ENCODE measurements around the gene CASTOR1.

The CASTOR1 gene

GRCh38 chr22:30318799-30319419, 29.6 kb upstream of the CASTOR1 start:
- no peak for DNase-seq

- no peak for DNase-seq
Measured at GRCh38 chr22:30317778-30318177, 28.5 kb upstream of the CASTOR1 start.

DNA sequence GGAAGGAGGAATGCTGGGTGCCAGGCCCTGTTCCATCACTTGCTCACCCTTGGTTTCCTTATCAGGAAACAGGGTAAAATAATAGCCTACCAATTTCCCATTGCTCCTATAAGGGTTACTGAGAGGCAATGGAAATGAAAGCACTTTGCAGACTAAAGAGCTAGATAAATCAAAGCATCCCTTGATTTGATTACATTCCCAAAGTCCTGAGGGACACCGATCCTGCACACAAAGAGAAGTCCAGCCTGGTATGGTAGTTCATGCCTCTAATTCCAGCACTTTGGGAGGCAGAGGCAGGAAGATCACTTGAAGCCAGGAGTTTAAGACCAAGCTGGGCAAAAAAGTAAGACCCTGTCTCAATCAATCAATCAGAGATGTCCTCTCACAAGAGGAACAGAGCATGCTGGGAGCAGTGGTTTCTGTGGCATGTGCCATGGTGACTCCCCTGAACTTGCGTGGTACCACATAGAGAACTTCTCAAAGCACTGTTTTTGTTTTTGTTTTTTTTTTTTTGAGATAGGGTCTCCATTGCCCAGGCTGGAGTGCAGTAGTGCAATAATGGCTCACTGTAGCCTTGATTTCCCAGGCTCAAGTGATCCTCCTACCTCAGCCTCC, 26.8 kb upstream of the CASTOR1 start:
- DNase-seq: no peak

GRCh38 chr22:30314915-30315314, 25.6 kb upstream of the CASTOR1 start:
- no peak for DNase-seq

DNA sequence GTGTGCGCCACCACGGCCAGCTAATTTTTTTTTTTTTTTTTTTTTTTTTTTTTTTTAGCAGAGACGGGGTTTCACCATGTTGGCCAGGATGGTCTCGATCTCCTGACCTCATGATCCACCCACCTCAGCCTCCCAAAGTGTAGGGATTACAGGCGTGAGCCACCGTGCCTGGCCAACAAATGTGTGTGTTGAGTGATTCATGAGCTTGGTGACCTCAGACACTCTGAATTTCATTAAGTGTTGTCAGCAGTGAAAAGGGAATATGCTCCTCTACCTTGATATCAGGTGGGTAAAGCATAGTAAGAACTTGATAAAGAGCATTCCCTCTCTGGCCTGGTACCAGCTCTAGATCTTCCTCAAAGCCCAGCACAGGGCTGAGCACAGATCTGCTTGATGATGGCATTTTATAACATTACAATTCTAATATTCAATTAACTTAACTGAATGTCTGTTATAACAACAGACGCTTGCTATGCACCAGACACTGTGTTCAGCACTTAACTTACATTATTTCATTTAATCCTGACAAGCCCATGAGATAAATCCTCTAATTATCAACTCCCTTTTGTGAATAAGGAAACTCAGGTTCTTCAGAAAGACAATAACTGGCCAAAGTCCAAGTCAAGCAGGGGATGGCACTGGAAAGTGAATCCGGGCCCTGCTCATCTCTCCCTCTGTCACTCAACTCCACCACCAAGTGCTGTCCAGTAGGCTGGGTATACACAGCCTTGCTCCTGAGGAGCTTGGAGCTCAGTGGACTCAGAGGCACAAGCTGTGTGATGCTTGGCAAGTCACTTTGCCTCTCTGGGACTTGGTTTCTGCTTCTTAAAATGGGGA, 24.4 kb upstream of the CASTOR1 start:
- no peak for DNase-seq

DNA sequence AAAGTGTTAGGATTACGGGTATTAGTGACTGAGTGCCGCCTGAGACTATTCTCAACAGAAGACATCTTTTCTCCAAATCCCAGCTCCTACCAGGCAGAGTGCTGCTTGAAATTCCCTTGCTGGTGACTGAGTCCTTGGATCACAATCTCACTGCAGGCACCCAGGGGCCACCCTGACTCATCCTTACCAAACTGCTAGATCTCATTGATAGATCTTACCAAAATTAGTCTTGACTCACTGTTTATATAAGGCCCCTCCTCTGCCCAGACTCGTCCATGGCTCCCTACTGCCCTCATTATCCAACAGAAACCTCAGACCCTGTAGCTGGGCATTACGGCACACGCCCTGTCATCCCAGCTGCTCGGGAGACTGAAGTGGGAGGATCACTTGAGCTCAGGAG, 22.7 kb upstream of the CASTOR1 start:
- DNase-seq: no peak

GRCh38 chr22:30310881-30311771, 21.8 kb upstream of the CASTOR1 start:
- DNase-seq: no peak

DNA sequence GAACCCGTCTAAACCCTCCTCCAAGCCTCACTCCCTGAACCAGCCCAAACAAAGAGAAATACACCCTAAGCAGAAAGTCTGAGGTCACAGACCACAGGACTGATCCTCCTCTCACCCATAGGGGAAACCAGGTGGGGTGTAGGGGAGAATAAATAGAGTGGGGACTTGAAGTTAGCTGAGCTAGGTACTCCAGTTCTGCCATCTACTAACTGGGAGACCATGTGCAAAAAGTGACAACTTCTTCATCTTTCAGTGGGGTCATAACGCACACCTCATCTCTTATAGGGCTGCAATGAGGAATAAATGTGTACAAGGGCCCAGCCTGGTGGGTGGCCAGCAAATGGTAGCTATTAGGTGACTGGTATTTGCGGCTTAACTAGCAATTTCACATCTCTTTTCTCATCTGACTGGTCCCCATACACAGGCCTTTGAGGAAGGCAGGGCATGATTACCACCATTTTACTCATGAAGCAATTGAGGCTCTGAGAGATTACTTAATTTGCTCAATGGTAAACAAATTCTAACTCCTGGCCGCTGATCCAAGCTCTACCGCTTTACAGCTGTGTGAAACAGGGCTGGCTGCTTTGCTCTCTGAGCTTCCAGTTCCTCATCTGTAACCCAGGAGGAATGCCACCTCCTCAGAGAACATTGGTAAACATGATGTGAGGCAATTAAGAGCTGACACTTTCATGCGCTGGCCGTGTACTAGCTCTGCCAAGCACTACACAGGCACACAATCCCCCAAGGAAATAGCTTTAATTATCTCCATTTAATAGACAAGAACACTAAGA, 20.8 kb upstream of the CASTOR1 start:
- peak; percentile 94 for DNase-seq

DNA sequence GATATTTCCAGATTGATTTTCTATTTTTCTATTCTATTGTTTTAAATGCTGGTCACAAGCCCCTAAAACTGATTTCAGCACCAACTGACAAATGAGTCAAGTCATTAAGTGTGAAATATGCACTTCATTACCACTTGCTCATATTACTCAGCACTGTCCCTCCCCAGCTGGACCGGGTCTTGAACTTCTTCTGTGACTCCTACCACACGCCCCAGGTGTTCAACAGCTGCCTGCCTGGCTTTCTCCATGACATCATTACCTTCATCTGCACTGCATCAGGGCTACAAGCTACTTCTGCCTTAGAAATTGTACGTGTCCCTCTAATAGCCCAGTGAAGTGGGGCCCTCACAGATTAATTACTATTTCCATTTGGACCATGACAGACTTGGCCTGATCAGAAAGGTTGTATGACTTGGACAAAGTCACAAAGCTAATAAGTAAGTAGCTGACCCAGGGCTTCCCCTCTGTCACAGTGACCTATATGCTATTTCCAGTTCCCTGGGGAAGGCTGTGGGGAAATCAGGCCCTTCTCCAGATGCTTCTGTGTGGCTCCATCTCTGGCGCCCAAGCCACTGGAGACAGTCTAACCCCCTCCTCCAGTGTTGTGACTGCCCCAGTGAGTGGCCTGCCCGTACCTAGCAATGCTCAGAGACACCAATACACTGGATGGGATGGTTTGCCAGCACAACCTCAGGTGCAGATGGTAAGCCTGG, 19.4 kb upstream of the CASTOR1 start:
- peak; percentile 16 for DNase-seq

DNA sequence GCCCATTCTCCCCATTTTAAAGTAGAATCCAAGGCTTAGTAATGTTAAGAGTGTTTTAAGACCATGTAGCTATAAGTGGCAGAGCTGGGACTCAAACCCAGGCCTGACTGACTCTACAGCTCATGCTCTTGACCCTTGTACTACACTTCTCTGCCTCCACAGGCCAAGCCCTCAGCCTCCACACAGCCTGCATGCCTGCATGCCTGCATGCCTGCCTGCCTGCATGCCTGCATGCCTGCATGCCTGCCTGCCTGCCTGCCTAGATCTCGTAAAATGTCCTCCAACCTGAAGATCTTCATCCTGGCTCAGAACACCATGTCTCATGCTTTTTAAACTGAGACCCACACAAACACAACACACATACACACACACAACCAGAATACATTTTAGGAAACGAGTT, 18.8 kb upstream of the CASTOR1 start:
- DNase-seq: no peak

DNA sequence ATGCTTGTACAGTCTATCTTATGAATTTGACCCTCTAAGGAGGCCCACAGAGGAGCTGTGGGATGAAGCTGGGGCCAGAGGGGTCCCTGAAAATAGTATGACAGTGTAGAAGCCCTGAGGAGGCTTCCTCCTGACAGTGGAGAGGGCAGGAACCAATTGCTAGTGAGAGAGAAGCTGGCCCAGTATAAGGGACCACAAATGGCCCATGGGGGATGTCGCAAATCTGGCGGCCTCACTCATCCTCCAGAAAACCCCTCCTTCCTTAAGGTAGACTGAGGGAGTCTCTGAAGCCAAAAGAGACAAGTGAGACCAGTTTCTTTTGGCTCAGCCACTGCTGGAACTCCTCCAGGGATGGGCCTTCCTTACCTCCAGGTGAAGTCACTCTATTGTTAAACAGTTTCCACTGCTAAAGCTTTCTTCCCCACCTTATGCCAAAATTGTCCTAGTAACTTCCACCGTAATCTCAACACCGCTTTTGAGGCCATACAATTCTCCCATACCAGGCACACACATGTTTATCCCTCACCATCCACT, 17.8 kb upstream of the CASTOR1 start:
- DNase-seq: no peak

- no peak for DNase-seq
Measured at GRCh38 chr22:30306627-30307011, 17.3 kb upstream of the CASTOR1 start.

DNA sequence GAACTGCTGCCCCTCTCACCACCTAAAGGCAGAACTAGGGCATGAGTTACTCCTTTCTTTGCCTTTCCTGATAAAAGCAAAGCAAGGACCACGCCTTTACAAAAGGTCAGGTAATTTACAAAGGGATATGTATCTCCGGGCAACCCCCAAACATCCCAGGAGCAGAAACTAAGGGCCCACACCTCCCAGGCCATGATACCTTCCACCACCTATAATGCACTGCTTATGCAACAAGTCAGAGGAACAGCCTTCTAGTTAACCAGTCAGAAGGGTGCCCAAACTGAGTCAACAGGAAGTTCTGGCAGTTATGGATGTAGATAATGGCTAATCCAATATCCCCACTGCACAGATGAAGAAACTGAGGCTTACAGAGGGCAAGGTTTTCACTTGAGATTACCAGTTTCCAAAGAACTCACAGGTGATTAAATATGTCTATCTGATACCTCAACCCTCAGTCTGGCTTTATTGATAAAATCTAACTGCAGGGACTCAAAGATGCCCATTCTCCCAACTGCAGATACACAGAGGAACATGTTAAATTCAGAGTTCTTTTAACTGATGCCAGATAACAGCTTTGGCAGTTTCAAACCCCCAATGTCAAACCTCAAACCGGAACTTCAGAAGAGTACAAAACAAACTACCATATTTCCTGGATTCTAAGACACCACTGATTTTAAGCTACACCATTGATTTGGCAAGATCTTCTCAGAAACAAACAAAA, 16.8 kb upstream of the CASTOR1 start:
- DNase-seq: peak; percentile 58

GRCh38 chr22:30305519-30305905, 16.2 kb upstream of the CASTOR1 start:
- peak; percentile 85 for DNase-seq

DNA sequence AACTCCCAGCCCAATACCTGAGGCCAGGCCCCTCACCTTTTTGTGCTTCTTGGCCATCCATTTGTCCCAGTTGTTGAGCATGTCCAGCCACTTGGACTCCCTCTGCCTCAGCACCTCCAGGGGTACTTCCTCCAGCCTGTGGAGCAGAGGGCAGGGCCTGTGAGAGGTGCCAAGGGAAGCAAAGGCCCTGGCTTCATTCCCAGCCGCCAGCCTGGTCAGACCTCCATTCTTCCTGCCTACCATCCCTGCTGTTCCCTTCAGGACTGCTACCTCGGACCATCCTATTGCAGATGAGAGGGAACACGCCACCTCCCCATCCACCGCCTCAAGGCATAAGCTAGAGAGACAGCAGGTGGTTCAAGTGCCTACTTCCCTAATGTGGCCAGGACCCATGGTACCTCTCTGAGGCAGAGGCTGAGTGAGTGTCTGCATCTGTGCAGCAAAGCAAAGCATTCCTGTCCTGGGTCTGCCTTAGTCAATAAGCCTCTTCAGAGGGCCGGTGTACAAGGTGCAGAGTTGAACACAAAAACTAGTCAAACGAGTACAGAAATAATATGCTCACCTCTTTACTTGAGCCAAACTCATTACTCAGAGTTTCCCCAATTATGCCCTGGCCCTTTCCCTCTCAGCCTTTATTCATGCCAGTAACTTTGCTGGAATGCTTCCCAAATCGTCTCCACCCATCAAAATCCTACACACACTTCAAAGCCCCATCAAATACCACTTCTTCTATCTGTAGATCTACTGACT, 15.4 kb upstream of the CASTOR1 start:
- no peak for DNase-seq

- DNase-seq: no peak
Measured at GRCh38 chr22:30302810-30303138, 13.5 kb upstream of the CASTOR1 start.

DNA sequence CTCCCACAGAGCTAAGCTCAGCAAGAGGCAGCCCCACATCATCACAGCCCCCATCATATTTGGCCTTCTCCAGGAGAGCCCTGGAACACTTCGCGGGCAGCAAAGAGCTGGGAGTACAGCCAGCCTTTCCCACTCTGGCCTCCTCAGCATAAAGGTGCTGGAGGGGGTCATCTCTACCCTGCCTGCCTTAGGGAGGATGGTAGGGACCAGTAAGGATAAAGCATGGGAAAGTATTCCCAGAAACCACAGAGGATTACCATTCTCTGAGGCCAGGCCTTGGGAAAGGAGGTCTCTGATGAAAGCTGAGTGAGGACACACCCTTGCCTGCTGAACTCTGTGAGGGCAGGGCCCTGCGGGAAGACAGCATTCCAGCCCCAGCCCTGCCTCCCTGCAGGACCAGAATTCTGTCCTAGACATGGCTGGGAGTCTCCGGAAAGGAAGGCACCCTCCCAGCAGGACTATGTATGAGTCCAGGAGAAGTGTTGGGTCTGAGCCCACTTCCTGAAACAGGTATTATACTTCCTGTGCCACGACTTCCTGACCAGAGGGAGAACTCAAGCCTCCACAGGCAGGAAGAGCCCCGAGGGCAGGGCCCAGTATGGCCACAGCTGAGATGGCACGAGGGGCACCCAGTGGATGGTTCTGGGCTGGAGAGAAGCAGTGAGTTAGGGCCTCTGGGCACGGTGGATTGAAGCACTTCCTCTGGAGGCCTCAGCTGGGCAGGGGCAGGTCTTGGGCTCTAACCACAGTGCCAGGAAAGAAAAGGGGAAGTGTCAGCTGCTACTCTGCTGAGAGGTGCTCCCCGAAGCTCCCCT, 12.9 kb upstream of the CASTOR1 start:
- peak; percentile 92 for DNase-seq

DNA sequence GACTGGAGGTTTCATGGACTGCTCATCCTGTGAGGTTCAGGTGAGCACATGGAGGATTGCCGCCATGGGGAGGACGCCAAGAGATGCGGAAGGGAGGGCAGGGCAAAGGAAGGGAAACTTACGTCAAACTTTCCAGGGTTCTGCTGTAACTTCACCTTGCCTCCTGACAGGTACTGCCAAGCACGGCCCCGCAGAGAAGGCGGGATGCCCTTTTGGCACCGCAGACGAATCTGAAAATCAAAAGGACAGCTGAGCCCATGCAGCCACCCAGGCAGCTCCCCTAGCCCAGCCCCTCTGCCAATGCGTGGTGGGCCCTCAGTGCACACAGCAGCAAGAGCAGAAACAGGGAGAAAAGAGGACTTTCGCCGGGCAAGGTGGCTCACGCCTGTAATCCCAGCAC, 10.0 kb upstream of the CASTOR1 start:
- DNase-seq: no peak

Measured in MV-4-11 (cell line).